NCI-H510A treated with DMSO at 0.1 percent for 48 hours (cell line): Measurements from ENCODE around the gene TNRC6C.
A peak's percentile ranks its signal among the peaks of the same experiment; 100 is the strongest.
"Not testable (repeated sequence)": the region's sequence is repeated elsewhere in the genome, so short reads cannot be mapped to it uniquely, and the experiment has no call there.

Experiments
- DNase-seq: peaks from one replicate; lab custom pipeline; 2025; lab: John Stamatoyannopoulos, UW

The TNRC6C gene

GRCh38 chr17:78046923-78047322 lies 88.4 kb downstream of the TNRC6C start:
- no peak for DNase-seq

DNA sequence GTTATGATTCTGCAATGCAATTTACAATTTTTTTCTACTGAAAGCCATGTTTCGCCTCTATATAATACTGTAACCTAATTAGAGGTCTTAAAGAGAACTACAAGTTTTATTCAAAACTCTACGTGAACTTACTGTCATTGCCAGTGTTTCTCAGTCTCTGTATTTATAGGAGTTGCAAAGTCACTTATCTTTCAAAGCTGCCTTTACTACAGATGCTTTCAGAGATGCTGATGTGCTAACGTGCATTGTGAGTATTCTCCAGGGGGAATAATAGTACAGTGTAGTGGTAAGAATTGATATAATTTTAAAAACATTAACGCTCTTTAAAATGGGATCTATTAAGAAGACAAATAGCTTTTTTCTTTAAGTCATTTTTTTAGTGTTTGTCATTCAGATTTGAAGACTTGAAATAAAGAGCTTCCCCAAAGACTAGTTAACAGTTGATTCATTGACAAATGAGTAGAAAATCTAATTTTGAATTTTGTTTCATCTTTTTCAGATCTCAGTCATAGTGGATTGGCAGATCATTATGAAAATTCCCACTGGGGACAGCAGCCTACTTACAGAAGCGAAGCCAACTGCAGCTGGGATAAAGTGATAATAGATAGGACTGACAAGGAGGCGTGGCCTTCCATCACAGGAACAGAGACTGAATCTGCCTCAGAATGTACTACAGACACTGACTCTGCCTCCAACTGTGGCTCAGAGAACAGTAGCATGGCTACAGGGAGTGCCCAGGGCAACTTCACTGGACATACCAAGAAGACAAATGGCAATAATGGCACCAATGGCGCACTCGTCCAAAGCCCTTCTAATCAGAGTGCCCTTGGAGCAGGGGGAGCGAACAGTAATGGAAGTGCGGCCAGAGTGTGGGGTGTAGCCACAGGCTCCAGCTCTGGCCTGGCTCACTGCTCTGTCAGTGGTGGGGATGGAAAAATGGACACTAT lies 90.1 kb downstream of the TNRC6C start:
- no peak for DNase-seq

DNA sequence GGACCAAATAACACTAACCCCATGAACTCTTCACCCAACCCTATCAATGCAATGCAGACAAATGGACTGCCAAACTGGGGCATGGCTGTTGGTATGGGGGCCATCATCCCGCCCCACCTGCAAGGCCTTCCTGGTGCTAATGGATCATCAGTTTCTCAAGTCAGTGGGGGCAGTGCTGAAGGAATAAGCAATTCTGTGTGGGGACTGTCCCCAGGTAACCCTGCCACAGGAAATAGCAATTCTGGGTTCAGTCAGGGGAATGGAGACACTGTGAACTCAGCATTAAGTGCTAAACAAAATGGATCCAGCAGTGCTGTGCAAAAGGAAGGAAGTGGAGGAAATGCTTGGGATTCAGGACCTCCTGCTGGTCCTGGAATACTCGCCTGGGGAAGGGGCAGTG lies 91.1 kb downstream of the TNRC6C start:
- no peak for DNase-seq

DNA sequence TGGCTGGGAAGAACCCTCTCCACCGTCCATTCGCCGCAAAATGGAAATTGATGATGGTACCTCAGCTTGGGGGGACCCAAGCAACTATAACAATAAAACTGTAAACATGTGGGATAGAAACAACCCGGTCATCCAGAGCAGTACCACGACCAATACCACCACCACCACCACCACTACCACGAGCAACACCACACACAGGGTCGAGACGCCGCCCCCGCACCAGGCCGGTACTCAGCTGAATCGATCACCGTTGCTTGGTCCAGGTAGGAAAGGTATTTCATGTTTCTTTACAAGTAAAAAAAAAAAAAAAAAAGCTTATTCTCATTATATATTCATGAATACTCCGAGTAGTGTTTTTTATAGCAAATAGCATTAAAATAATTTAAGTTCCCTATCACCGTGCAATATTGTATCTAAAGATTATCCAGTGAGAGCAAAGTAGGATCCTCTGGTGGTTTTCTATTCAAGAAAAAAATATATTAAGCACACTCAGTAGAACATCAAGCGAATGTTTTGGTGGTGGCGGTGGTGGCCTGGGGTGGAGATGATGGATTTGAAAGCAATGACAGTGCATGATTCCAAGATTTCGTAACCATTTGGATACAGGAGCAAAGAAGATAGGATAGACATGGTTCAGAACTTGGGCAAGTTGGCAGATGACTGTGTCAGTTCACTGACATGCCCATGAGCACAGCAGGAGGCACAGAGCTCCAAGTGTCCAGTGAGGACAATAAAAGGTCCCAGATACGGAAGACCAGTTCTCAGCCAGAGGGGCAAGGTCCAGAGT lies 92.9 kb downstream of the TNRC6C start:
- no peak for DNase-seq

- no peak for DNase-seq
Observed at GRCh38 chr17:78053777-78054468, 95.4 kb downstream of the TNRC6C start.

DNA sequence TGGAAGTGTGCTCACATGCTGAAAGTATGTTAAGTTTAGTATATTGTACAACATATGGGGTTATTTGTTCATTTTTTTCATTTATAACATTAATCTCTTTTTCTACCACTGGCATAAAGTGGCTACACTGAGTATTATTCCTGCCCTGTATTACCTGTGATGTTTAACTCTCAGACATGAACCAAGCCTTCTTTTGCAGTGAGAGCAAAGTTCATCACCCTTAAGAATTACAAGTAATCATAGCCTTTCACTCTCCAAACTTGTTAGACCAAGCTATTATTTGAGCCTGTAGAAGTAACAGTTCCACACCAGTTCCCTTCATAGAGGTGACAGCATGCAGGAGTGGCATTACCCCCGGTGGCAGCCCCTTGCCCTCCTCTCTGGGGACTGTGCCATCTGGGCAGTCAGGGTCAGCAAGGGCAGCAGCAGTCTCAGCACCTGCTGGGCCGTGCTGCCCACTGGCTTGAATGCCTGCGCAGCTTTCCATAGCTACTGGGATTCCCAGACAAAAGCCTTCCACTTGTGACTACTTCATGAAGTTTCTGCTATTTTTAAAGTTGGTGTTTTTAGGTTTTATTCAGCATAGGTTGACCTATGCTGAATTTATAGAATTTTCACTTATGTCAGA lies 98.7 kb downstream of the TNRC6C start:
- no peak for DNase-seq

GRCh38 chr17:78058001-78058400 lies 99.5 kb downstream of the TNRC6C start:
- peak; percentile 46 for DNase-seq

DNA sequence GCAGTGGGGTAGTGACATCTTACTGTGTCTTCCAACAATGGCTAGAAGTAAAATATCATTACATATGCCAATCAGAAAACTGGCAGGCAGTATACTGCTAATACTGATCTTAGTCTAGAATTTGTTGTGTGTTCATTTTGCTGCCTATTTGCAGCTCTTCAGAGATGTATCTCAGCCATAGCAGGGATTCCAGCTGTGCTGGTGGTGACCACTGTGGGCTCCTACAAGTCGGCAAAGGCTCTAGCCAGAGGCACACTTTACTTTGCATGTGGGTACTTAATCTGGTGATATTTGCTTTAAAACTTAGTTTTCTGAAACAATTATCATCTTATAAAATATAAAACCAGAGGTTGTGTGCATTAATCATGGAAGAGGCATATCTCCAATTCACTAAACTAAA lies 100.1 kb downstream of the TNRC6C start:
- no peak for DNase-seq

DNA sequence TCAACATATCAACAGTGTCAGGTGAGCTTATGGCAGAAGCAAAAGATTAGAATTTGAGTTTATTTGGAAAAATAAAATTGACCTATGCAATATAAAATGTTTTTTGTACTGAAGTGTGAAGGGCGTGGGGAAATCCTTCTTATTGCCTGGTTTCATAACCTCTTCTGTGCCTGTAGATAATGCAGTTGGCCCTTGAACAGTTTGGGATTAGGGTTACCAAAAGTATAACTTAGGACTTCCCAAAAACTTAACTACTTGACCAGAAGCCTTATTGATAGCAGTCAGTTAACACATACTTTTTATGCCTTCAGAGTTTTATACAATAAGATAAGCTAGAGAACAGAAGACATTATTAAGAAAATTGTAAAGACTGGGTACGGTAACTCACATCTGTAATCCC lies 104.1 kb downstream of the TNRC6C start:
- no peak for DNase-seq

- DNase-seq: no peak
Observed at GRCh38 chr17:78063489-78063888, 105.0 kb downstream of the TNRC6C start.

DNA sequence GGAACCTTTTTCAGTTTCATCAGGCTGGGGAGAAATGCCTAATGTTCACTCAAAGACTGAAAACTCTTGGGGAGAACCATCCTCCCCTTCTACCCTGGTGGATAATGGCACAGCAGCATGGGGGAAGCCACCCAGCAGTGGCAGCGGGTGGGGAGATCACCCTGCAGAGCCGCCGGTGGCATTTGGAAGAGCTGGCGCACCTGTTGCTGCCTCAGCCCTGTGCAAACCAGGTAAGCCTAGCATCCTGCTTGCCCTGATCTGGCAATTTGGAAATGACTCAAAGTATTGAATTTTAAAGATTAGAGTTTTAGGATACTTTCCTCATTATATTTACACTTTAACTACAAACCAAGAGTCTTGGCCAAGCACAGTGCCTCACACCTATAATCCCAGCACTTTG lies 106.2 kb downstream of the TNRC6C start:
- no peak for DNase-seq

DNA sequence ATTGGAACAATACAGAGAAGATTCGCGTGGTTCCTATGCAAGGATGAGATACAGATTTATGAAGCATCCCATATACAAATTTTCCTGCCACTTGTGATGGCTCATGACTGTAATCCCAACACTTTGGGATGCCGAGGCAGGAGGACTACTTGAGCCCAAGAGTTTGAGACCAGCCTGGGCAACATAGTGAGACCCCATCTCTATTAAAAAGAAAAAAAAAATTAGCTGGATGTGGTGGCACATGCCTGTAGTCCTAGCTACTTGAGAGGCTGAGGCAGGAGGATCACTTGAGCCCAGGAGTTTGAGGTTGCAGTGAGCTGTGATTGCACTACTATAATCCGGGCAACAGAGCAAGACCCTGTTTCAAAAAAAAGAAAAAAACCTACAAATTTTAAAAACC lies 108.5 kb downstream of the TNRC6C start:
- not testable (repeated sequence) for DNase-seq

DNA sequence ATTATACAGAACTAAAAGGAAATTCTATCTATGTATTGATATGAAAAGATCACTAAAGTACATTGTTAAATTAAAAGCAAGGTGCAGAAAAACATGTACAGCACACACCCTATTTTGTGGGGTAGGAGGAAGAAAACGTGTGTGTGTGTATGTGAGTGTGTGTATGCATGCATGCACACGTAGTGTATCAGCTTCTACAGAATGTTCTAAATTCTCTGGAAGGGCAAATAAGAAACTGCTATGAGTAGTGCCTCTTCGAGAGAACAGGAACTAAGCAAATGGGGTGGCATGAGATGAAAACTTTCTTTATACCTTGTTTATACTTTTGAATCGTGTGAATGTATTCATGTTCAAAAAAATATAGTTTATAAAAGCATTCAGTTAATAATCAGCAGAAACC lies 111.2 kb downstream of the TNRC6C start:
- DNase-seq: no peak

- no peak for DNase-seq
Observed at GRCh38 chr17:78072961-78073360, 114.5 kb downstream of the TNRC6C start.

DNA sequence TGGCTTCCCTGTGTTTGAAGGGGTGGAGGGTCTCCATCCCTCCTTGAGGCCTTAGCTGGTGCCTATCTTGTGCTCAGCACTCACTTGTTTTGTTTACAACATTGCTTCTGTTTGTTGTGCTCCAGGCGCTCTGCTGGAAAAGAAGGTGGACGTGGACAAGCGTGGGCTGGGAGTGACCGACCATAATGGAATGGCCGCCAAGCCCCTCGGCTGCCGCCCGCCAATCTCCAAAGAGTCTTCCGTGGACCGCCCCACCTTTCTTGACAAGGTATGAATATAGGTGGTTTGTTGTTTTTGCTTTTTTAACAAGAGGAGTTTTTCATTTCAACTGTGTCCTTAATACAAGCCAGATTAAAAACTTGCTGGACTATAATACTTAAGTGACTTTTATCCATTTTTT lies 116.5 kb downstream of the TNRC6C start:
- no peak for DNase-seq

- no peak for DNase-seq
Observed at GRCh38 chr17:78075545-78075944, 117.0 kb downstream of the TNRC6C start.

GRCh38 chr17:78079253-78079652 lies 120.8 kb downstream of the TNRC6C start:
- DNase-seq: no peak

DNA sequence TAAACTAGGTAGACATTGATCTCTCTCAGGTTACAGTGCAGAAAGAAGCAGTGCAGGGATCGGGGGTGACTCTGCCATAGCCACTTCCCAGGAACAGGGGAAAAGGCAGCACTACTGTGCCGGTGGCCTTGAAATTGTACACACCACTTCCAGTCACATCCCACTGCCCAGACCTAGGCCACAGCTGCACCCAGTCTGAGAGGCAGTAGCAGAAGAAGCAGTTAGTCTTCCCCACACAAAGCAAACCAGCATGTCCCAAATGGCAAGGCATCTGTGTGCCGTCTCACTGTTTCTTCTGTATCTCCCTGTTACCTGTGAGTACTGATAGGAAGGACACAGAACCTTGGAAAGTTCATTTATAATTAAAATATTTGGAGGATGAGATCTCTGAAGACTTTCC lies 123.0 kb downstream of the TNRC6C start:
- no peak for DNase-seq

GRCh38 chr17:78082355-78082872 lies 123.9 kb downstream of the TNRC6C start:
- not testable (repeated sequence) for DNase-seq

DNA sequence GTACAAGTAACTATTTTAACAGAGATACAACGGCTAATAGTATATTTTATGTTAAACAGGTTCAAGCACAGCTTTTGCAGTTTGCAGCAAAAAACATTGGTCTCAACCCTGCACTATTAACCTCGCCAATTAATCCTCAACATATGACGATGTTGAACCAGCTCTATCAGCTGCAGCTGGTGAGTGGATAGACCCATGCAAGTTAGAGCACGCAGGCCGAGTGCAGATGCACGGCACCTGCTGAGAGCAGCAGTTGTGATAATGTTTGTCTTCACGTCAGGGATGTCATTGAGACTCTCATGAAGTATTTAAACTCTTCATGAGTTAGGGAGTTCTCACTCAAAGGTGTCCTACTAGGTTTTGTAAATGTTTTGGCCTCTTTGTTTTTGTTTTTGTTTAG lies 124.5 kb downstream of the TNRC6C start:
- DNase-seq: peak; percentile 88

DNA sequence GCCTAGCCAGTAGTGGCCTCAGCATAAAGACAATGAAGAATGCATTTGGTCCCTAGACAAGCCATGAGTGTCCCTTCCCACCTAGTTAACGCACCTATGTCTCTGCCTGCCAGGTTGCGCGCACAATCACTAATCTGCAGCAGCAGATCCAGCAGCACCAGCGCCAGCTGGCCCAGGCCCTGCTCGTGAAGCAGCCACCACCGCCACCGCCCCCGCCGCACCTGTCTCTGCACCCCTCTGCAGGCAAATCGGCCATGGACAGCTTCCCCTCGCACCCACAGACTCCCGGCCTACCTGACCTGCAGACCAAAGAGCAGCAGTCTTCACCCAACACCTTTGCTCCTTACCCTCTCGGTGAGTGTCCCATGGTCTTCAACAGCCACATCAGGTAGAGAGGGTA lies 128.2 kb downstream of the TNRC6C start:
- DNase-seq: no peak

GRCh38 chr17:78088529-78088928 lies 130.0 kb downstream of the TNRC6C start:
- DNase-seq: no peak
